HG03064 (cell line): Measurements from ENCODE around the gene NPTX1.

Source experiments
- ATAC-seq: cut with Tn5 transposase; IDR thresholded peaks from one replicate; pipeline ENCODE4 v1.9.1; 2021; ENCODE audit warnings: low read depth; ENCODE audit not compliant: unreplicated experiment

The NPTX1 gene

DNA sequence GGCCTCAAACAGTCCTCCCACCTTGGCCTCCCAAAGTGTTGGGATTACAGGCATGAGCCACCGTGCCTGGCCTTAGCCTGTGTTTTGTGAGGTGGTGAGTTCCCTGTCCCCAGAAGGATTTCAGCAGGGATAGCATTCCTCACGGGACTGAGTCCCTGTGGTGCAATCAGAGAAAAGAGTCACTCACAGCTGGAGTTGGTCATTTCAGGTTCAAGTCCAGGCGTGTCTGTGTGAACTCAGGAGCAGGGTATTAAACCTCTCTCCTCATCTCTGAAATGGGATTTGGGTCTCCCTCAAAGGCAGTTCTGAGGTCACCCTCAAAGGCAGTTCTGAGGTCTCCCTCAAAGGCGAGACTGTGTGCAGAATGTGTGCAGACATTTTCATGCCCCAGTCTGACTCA lies 28.6 kb downstream of the NPTX1 start:
- ATAC-seq: no peak

DNA sequence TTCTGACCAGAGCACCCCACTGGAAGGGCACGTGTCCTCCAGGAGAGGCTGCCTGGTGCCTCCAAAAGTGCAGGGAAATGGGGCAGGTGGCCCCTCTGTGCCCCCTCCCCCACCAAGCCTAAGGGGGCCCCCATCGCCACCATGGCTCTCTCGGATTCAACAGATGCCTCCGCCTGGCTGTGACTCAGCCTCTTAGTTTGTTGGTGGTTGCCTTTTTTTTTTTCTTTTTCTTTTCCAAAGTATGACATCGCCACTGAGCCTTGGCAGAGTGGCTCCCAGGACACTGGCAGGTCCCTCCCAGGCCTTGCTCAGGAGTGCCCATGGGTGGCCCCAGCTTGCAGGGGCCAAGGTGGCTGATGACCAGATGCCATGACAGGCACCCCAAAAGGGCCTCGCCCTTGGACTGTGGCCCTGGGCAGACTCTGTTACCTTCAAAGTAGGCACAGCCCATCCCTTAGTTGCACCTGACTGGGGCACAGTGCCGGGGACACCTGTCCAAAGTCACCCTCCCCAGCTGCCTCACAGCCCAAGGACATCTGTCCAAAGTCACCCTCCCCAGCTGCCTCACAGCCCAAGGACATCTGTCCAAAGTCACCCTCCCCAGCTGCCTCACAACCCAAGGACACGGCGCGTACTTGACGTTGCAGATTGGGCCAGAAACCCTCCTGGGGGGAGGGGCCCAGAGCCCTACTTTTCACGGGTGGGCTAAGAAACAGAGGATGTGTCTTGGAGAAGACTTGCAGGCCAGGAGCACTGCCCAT lies 29.6 kb downstream of the NPTX1 start:
- no peak for ATAC-seq

DNA sequence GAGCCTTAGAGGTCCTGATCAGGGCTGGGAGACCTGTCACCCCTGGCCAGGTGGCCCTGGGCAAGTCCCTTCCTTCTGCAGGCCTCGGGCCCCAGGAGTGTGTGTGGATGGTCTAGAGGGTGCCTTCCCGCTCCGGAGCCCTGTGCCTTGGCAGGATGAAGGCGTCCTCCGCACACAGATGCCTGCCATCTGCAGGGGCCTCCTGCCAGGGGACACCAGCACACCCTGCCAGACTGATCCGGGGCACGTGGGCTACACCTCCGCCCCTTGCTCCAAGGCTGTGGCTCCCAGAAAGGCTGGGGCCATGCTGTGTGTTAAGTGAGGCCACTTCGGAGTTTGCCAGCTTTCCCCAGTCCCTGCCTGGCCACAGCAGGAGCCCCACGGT lies 30.7 kb downstream of the NPTX1 start:
- no peak for ATAC-seq

DNA sequence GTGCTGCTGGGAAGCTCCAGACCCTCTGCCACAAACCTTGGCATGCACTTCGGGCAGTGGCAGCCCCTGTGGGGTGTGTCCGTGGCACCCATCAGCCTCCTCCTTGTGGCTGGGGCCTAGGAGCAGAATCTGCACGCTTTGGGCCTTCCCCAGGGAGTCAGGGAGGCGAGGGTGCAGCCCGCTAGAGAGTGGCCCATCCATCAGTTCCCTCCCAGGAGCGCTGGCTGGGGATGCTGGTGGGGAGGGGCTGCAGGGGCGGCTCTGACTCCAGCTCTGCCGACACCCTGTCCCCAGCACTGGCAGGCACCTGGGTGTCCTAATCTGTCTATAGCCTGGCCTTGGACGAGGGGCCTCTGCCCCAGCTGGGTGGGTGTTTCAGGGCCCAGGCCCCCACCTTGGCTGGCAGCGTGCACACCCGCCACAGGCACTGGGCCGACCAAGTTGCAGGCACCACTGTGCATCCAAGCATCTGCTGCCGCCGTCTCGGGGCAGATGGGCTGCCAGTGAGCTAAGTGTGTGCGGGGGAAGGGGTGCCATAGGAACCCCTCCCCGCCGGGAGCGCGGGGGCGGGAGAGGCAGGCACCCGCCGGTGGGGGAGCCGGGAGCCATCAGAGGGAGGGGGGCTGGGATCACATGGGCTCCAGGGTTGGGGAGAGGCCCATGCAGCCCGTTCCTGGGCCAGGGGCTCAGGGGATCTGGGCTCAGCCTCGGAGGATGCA lies 31.2 kb downstream of the NPTX1 start:
- ATAC-seq: no peak

DNA sequence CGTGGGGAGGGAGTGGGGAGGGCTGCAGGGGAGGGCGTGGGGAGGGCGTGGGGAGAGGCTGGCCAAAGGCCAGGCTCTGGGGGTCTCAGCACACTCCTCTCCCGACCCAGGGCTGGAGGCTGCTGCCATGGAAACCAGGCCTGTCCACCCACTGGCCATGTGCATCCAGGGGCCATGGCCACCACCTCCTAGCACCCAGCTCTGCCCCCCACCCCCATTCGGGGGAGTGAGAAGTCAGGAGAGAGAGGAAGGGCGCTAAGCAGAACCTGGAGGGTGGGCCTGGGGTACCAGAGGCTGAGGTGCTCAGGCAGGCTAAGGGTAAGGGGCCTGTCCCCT lies 31.8 kb downstream of the NPTX1 start:
- no peak for ATAC-seq

DNA sequence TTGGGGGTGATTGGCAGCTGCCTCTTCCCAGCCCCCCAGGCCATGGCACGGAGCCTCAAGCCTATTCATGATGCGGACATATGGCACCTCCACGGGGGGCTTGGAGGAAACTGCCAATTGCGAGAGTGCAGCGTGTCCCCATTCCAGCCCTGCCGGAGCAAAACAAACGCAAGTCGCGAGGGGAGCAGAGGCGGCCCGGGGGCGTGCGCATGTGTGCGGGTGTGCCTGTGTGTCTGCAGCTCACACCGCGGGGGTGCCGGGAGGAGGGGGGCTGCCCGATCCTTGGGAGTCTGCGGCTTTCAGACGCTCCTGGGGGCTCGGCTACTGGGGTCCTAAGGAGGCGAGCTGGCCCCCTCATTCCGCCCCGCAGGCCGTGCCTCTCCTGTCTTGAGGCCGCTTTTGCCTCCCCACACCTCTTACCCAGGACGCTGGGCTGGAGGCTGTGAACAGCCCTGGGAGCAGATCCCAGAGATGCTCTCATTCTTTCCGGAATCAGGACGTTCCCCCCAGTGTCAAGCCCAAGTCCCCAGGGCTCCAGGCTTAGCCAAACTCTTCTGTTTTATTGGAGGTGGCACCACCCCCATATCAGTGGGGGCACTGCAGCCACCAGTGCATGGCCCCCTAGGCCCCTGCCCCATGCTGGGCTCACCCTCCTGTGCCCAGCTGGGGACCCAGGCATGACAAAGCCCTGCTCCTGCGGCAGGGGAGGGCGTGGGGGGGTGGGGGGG lies 32.3 kb downstream of the NPTX1 start:
- no peak for ATAC-seq

DNA sequence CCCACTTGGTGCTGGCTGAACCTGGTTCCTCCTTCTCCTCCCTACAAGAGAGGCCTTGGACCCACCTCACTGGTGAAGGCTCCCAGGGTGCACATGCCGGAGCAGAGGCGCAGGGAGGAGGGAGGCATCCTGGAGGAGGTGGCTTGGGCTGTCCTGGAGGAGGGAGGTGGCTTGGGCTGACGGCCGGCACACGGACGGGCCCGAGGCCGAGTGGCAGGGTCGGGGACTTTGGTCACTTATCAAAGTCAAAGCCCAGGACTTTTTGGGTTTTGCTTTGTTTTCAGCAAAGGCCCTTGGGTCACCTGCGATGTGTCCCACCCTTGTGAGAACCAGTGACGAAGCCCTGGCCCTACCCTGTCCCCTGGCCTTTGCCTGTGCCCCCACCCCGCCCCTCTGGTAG lies 32.9 kb downstream of the NPTX1 start:
- no peak for ATAC-seq

DNA sequence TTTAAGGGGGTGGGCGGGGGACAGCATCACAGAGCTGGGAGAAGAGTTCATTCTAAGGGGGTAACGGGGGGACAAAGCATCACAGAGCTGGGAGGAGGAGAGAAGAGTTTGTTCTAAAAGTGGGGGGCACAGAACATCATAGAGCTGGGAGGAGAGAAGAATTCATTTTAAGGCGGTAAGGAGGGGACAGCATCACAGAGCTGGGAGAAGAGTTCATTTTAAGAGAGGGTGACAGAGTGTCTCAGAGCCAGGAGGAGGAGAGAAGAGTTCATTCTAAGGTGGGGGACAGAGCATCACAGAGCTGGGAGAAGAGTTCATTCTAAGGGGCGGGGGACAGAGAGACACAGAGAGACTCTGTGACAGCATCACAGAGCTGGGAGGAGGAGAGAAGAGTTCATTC lies 33.6 kb downstream of the NPTX1 start:
- no peak for ATAC-seq

DNA sequence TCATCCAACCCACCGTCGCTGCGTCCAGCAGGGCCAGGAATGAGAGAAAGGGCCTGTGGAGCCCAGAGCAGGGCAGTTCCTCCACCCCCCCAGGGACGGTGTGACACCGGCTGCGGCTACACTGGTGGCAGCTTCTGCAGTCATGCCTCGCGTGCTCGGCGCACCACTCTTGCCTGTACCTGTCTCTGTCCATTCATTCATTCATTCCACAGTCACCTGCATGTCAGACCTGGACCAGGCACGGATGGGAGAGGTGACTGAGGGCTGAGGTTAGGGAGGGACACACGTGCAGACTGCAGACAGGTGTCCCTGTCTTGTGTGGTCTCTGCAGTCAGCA lies 34.1 kb downstream of the NPTX1 start:
- ATAC-seq: no peak

DNA sequence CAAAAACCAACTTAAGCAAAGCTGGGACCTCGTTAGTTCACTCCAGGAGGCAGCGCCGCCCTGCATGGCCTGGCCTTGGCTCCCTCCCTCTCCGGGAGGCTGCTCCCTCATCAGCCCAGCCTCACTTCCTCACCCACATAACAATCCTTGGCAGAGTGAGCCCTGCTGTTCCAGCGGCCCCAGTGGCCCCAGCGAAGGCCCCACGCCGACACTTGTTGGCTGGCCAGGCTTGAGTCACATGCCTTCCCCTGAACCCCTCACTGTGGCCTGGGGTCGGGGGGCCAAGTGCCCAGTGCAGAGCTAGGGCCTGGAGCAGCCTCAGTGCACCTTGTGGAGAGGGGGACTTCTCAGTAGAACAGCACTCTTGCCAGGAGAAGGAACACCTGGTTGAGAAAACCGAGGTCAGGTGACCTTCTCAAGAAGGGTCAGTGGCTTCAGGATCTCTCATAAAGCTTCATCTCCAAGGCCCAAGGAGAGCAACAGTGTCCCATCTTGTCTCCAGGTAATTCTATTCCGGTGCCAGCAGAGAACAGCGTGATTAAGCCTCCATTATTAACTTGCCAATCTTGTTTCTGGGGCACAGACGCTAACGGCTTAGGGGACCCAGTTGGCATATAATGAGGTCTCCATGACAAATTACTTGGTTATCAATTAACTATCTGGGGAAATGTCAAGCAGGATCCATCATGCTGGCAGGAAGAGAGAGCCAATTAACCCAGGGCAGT lies 34.6 kb downstream of the NPTX1 start:
- ATAC-seq: no peak

DNA sequence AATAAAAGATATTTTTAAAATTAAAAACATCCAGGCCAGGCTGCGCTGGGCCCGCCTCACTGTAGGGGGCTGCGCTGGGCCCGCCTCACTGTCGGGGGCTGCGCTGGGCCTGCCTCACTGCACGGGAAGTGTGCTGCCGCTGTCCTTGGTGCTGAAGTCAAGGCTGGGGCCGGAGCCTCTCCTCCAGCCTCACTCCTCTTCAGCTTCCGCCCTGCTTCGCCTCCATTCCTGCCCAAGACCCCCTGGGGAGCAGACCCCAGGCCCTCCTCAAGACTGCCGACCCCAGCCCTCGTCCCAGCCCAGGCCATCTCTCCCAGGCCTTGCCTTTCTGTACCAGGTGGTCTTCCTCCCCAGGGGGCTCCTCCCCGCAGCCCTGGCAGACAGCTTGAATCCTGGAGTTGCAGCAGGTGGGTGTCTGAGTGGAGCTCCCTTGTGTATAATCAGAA lies 35.3 kb downstream of the NPTX1 start:
- no peak for ATAC-seq

DNA sequence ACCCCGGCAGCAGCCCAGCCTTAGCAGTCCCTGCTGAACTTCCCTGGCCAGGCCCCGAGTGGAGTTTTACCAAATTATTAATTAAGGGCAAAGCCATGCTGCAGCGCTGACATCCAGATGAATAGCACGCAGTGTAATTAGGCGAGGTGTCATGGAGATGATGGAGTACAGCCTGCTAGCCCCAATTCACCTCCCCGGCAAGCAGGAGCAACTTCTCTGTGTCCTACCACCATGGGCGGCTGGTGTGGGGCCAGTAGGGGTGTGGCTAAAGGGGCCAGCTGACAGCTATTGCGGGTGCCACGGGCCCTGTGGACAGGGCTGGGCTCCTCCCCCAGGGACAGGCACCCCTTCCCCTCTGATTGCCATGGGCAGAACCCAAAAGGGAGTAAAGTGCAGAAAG lies 36.9 kb downstream of the NPTX1 start:
- ATAC-seq: no peak

DNA sequence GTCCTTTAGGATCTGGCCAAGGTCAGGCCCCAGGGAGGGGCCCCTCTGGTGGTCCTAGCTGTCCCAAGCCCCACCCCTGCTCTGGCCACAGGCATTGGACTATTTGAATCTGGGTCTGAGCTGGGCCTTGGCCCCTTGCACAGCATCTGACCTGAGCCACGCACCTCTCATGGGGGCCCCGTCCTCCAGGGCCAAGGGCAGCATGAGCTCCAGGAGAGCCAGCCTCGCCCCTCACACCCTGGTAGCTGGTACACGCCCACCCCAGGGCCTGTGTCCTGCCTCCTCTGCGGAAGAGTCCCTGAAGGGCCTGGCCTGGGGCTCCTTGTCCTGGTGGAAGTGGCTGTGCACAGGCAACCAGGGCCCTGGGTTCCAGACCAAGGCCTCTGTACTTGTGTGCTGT lies 37.6 kb downstream of the NPTX1 start:
- ATAC-seq: no peak

DNA sequence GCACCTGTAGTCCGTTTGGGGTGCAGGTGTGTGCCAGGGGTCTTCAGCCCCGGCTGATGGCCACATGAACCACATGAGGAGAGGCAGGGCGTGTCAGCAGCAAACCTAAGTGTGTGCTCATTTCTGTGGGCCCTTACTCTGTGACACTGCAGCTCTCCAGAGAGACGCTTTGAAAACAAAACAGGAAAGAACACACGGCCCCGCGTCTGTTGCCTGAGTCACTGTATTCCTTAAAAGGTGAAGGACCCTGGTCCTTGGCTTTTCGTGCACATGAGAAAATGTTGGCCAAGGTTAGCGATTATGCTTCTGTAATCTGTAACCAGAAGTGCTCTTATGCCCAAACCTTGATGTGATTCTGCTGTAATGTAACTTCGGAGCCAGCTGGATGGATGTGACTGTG lies 38.9 kb downstream of the NPTX1 start:
- ATAC-seq: no peak

DNA sequence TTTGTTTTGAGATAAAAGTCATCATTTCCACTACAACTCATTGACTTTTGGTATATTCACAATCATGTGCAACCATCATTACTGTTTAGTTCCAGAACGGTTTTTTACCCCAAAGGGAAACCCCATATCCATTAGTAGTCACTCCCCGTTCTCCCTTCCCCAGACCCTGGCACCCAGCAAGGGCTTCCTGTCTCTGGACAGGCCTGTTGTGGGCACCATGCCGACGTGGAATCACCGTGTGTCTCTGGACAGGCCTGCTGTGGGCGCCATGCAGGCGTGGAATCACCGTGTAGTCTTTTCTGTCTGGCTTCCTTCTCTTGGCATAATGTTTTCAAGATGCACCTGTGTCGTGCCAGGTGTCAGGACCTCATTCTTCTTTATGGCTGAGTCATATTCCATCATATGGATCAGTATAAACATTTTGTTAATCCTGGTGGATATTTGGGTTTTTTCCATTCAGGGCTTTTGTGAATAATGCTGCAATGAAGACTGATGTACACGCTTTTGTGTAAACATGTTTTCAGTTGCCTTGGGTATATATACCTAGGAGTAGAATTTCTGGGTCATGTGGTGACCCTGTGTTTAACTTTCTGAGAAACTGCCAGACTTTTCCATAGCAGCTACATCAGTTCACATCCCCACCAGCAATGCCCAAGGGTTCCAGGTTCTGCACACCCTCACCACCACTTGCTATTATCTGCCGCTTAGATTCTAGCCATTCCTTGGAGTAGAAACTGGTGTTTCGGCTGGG lies 42.3 kb downstream of the NPTX1 start:
- no peak for ATAC-seq

DNA sequence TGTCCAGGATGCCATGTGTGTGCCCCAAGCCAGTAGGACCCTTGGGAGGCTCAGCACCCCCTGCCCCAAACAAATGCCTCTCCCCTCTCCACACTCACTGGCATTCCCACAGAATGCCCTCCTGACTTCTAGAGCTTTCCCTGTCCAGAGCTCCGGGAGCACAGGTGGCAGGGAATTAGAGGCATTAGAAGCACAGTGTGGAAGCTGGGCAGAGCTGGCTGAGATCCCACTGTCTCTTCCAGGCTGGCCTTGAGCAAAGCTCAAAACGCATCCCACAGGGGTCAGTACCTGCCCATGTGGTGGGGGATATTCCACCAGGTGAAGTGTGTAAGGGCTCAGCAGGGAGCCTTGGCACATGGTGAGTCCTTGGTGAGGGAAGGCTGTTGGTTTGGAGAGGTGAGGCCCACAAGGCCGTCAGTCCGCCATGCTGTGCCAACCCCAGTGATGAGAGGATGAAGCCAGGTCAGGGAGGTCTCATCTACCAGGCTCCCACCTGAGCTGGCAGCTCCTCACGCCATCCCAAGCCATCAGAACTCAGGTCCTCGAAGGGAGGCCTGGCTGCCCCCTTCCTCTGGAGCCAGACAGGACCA lies 43.4 kb downstream of the NPTX1 start:
- no peak for ATAC-seq

DNA sequence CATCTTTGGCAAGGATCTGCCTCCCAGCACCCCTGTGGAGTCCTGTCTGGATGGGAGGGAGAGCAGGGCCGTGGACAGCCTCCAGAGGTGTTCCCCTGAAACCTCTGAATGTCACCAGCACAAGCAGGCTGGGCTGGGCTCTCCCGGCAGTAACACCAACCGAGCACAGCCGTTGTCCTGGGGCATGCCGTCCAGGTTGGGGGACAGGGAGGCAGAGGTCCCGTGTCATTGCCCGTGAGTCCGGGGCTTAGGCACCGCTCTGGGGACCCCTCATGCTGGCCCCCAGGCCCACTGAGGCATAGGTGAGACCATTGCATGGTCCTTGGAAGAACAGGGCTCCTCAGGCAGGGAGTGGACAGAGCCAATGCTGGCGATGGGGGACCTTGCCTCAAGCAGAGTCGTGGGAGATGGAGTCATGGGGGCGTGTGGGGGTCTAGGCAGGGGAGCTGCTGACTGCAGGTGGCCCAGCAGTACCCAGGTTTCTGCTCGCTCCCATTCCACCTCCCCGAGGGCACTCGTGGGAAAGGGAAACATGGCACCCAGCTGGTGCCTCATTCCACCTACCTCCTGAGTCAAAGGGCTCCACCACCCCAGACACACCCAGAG lies 44.0 kb downstream of the NPTX1 start:
- no peak for ATAC-seq

DNA sequence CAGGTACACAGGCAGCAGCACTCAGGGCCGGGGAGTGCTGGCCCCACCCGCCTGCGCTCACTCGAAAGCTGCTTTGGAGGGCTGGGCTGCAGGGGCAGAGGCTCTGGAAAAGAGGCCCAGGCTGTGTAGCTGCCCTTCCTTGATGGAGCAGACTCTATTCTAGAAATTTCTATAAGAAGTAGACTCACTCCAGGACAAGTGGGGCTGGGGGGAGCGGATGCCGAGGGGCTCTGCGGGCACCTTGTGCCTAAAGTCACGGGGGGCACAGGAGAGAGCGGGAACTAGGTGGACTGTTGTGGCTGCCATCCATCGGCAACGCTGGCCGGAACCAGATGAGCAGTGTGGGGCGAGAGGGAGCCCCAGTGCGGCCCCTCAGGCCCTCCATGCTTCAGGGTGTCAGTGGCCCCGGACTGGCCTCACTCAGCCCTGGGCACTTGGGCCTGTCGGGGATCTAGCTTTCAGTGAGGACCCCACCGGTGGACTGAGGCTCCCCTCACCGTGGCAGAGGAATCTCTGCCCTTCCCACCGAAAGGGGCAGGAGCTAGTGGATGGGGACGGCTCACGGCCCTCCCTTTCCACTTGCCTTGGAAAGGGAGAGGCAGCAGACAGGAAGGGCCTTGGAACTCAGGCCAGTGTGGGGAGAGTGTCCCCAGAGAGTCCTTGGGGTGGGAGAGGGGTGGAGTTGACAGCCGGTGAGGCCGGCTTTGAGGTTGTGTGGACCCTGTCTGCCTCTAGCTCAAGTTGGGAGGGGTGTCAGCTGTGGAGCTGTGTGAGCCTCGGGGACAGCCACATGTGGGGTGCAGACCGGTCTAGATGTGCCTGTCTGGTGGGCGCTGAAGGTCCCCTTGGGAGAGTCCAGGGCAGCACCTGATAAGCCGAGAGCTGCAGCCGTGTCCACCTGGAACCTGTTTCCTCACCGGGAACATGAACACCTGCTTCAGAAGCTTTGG lies 44.9 kb downstream of the NPTX1 start:
- ATAC-seq: no peak
